H1 (cell line): Measurements from ENCODE around the gene NCOA1. TPM values are rescaled to one million over a fixed set of nuclear protein-coding genes. Genes with fewer than 3 reads are reported as not detected.

Source experiments
- CTCF ChIA-PET: fragments of 300-600 bp; sonication (Branson Sonifier 250); formaldehyde crosslinking; loops from one replicate; lab custom pipeline; 2021; ENCODE audit not compliant: partially characterized antibody; lab: Charles Lee
- POLR2A ChIA-PET: fragments of 300-600 bp; sonication (Branson Sonifier 250); formaldehyde crosslinking; loops from one replicate; lab custom pipeline; 2021; ENCODE audit warnings: inconsistent platforms; ENCODE audit not compliant: partially characterized antibody; lab: Charles Lee
- DNase-seq, 2 experiments: peaks; one replicate each; pipeline versions ENCODE4 v3.0.0 to v3.0.0-alpha.2; 2010 to 2022; ENCODE audit warnings: low spot score in 2 of 2, low read depth in 1 of 2, mixed read lengths in 1 of 2
- FAIRE-seq: peaks from 2 replicates; lab custom pipeline; 2011; peaks lifted over from hg19 to GRCh38; lab: Jason Lieb, UNC
- H2AFZ ChIP-seq: 2 replicates; pipeline ENCODE4 v1.8.1; 2012; ENCODE audit warnings: low read length, inconsistent platforms
- H2AK5ac ChIP-seq: 2 replicates; pipeline ENCODE4 v1.6.1; 2013; ENCODE audit warnings: low read depth, low read length
- H2BK120ac ChIP-seq: replicated peaks from 2 replicates; pipeline ENCODE3; 2013; ENCODE audit warnings: low read depth, low read length, inconsistent platforms
- H2BK12ac ChIP-seq: 2 replicates; pipeline ENCODE4 v1.6.1; 2013; ENCODE audit warnings: low read depth, low read length
- H2BK15ac ChIP-seq: 2 replicates; pipeline ENCODE4 v1.6.1; 2013; ENCODE audit warnings: low read length
- H2BK20ac ChIP-seq: 2 replicates; pipeline ENCODE4 v1.6.1; 2013; ENCODE audit warnings: low read length
- H2BK5ac ChIP-seq: 2 replicates; pipeline ENCODE4 v1.6.1; 2013; ENCODE audit warnings: low read depth, low read length
- H3K14ac ChIP-seq: 2 replicates; pipeline ENCODE4 v1.6.1; 2013; ENCODE audit warnings: inconsistent platforms; ENCODE audit not compliant: insufficient read length
- H3K18ac ChIP-seq: 2 replicates; pipeline ENCODE4 v1.6.1; 2013; ENCODE audit warnings: low read length; ENCODE audit errors: extremely low read depth
- H3K23ac ChIP-seq: 2 replicates; pipeline ENCODE4 v1.6.1; 2013; ENCODE audit warnings: inconsistent platforms; ENCODE audit not compliant: insufficient read length
- H3K23me2 ChIP-seq: 2 replicates; pipeline ENCODE4 v1.6.1; 2013; ENCODE audit warnings: low read depth, low read length
- H3K27ac ChIP-seq: 2 replicates; pipeline ENCODE4 v1.6.1; 2011; ENCODE audit warnings: low read depth, low read length, inconsistent platforms
- H3K27me3 ChIP-seq, 4 experiments: replicated peaks in 1 of 4; 1 replicate in 1 of 4; 2 replicates in 3 of 4; pipeline versions ENCODE4 v1.6.1 to v1.8.1; 2011 to 2013; ENCODE audit warnings: low read length in 3 of 4, mild to moderate bottlenecking in 3 of 4, inconsistent platforms in 2 of 4, mixed read lengths in 2 of 4, moderate library complexity in 1 of 4; ENCODE audit not compliant: control insufficient read depth in 3 of 4, insufficient read depth in 3 of 4; ENCODE audit errors: extremely low read depth in 1 of 4
- H3K36me3 ChIP-seq, 4 experiments: 2 replicates each; pipeline versions ENCODE4 v1.6.1 to v1.8.1; 2011 to 2013; ENCODE audit warnings: mild to moderate bottlenecking in 4 of 4, low read length in 3 of 4, moderate library complexity in 2 of 4, control low read depth in 1 of 4, inconsistent platforms in 1 of 4; ENCODE audit not compliant: insufficient read depth in 4 of 4, control insufficient read depth in 2 of 4
- H3K4ac ChIP-seq: replicated peaks from 2 replicates; pipeline ENCODE3; 2013; ENCODE audit warnings: low read length, low read depth, mixed read lengths, inconsistent platforms; ENCODE audit not compliant: insufficient read length
- H3K4me1 ChIP-seq, 4 experiments: replicated peaks in 1 of 4; 1 replicate in 1 of 4; 2 replicates in 3 of 4; pipeline versions ENCODE4 v1.6.1 to v1.8.1; 2011 to 2013; ENCODE audit warnings: low read length in 3 of 4, inconsistent platforms in 2 of 4, mixed read lengths in 1 of 4; ENCODE audit not compliant: insufficient read depth in 4 of 4, control insufficient read depth in 3 of 4
- H3K4me2 ChIP-seq, 2 experiments: 2 replicates each; pipeline versions ENCODE4 v1.6.1 to v1.8.1; 2011 to 2013; ENCODE audit warnings: low read depth in 2 of 2, low read length in 2 of 2, control low read depth in 1 of 2, inconsistent platforms in 1 of 2, mild to moderate bottlenecking in 1 of 2; ENCODE audit not compliant: insufficient read depth in 1 of 2
- H3K4me3 ChIP-seq, 4 experiments: fragments of 200-600, 300-600 bp in 1 of 4; sonication (generic), shearing (Covaris generic), sonication (Bioruptor Twin) in 1 of 4; 2 replicates each; pipeline versions ENCODE4 v1.5.1 to v1.8.1; 2011 to 2016; ENCODE audit warnings: low read length in 4 of 4, low read depth in 3 of 4, control low read depth in 2 of 4, inconsistent platforms in 2 of 4, mild to moderate bottlenecking in 2 of 4, mixed read lengths in 1 of 4, moderate library complexity in 1 of 4; ENCODE audit not compliant: insufficient read depth in 2 of 4; ENCODE audit errors: extremely low read depth in 1 of 4
- H3K56ac ChIP-seq: replicated peaks from 2 replicates; pipeline ENCODE3; 2013; ENCODE audit warnings: low read depth, mild to moderate bottlenecking, mixed read lengths, low read length, inconsistent platforms; ENCODE audit not compliant: insufficient read length
- H3K79me1 ChIP-seq: 2 replicates; pipeline ENCODE4 v1.6.1; 2013; ENCODE audit warnings: low read depth, low read length, control low read depth
- H3K79me2 ChIP-seq, 2 experiments: 2 replicates each; pipeline versions ENCODE4 v1.6.1 to v1.8.1; 2012 to 2013; ENCODE audit warnings: low read length in 2 of 2, mild to moderate bottlenecking in 2 of 2, inconsistent platforms in 1 of 2; ENCODE audit not compliant: insufficient read depth in 2 of 2, control insufficient read depth in 1 of 2
- H3K9ac ChIP-seq, 4 experiments: replicated peaks in 1 of 4; 1 replicate in 1 of 4; 2 replicates in 3 of 4; pipeline versions ENCODE4 v1.6.1 to v1.8.1; 2011 to 2013; ENCODE audit warnings: low read depth in 3 of 4, low read length in 3 of 4, control low read depth in 2 of 4, mild to moderate bottlenecking in 2 of 4, moderate library complexity in 2 of 4, inconsistent platforms in 1 of 4; ENCODE audit errors: extremely low read depth in 1 of 4
- H3K9me3 ChIP-seq, 2 experiments: 2 replicates each; pipeline versions ENCODE4 v1.6.1 to v1.8.1; 2012 to 2013; ENCODE audit warnings: mild to moderate bottlenecking in 2 of 2, moderate library complexity in 2 of 2, control low read depth in 1 of 2, inconsistent platforms in 1 of 2, low read depth in 1 of 2, low read length in 1 of 2, mixed read lengths in 1 of 2; ENCODE audit not compliant: insufficient read depth in 2 of 2
- H4K20me1 ChIP-seq, 2 experiments: replicated peaks in 1 of 2; 2 replicates each; pipeline versions ENCODE3 to v1.8.1; 2011 to 2013; ENCODE audit warnings: inconsistent platforms in 2 of 2, low read length in 2 of 2, mild to moderate bottlenecking in 1 of 2; ENCODE audit not compliant: insufficient read depth in 2 of 2, control insufficient read depth in 1 of 2
- H4K5ac ChIP-seq: 2 replicates; pipeline ENCODE4 v1.6.1; 2013; ENCODE audit warnings: low read length, low read depth, mixed read lengths, inconsistent platforms; ENCODE audit not compliant: insufficient read length
- H4K8ac ChIP-seq: 2 replicates; pipeline ENCODE4 v1.8.0; 2013; ENCODE audit warnings: mild to moderate bottlenecking, moderate library complexity, low read length, inconsistent platforms; ENCODE audit not compliant: insufficient read depth; ENCODE audit errors: extremely low read depth
- H4K91ac ChIP-seq: replicated peaks from 2 replicates; pipeline ENCODE3; 2013; ENCODE audit warnings: low read length, mixed read lengths, inconsistent platforms; ENCODE audit not compliant: insufficient read length
- TAF1 ChIP-seq: IDR thresholded peaks from 2 replicates; pipeline ENCODE4 v1.6.1; 2011; ENCODE audit warnings: mild to moderate bottlenecking, low read depth, low read length
- WGBS, 2 experiments: shearing (Covaris generic) in 1 of 2; methylation state at CpG; one replicate each; pipeline versions ENCODE4 v1.1.6 to v1.1.7; 2013 to 2015; ENCODE audit warnings: low lambda C conversion rate in 2 of 2, mixed read lengths in 2 of 2, inconsistent platforms in 1 of 2, low coverage in 1 of 2, missing lambda C conversion rate in 1 of 2; ENCODE audit not compliant: insufficient replicate concordance in 2 of 2, insufficient coverage in 1 of 2, insufficient read length in 1 of 2; ENCODE audit errors: extremely low coverage in 1 of 2, missing lambda C conversion rate in 1 of 2; 5-methylcytosine and 5-hydroxymethylcytosine counted together
- polyA plus RNA-seq, 7 experiments: library from polyadenylated mRNA; depleted of rRNA in 3 of 7; stranded (reverse) in 5 of 7; unstranded in 2 of 7; fragments of >200 nt in 5 of 7; fragments of 200-250 nt in 2 of 7; gene quantifications; 1 replicate in 5 of 7; 2 replicates in 1 of 7; 4 replicates in 1 of 7; pipeline versions ENCODE4 v1.2.1 to v1.2.3, GENCODE V29; 2011 to 2013; ENCODE audit warnings: missing spikeins in 2 of 7, mixed read lengths in 2 of 7
- total RNA-seq: library from RNA; stranded (reverse); fragmentation: NEBNext Ultra II Directional; extraction: Animal tissue kit (Norgen Biotek cat#: 25700); gene quantifications from 2 replicates; pipeline ENCODE4 v1.2.1, GENCODE V29; 2021

NCOA1 gene
- total and polyA plus RNA-seq, 2 of the 8 experiments (the other 6 are each of a cell fraction or from before 2014, with no cell fraction given) = 12.8 to 17.9 TPM

GRCh38 chr2:24576617-24577016 lies 85.6 kb downstream of the NCOA1 start:
- DNase-seq (no peak), FAIRE-seq (no peak)
- 92% methylated on average over 1 of the region's 1 CpG; no CpG with 5 or more reads in 1 of the 2 experiments for WGBS, 2 experiments
- H3K23ac ChIP-seq = no peak overlapping the region
- CTCF ChIA-PET = interaction anchor here (1.2 kb wide), 1 partner anchor 166 kb away, joined by 3 read pairs; no protein-coding TSS in a partner anchor
- no peak overlapping the region for H2BK5ac ChIP-seq
- H2AFZ ChIP-seq = no peak overlapping the region
- peaks cover 0 to 8% (median 0%) of the 10 kb centered on the region in 4 experiments; a peak in 2 of 7 replicates for H3K4me1 ChIP-seq
- H3K79me1 ChIP-seq = no peaks in the 10 kb centered on the region
- H2BK15ac ChIP-seq = no peak overlapping the region
- no peak overlapping the region for H3K14ac ChIP-seq
- H3K4ac ChIP-seq = no peak overlapping the region
- H3K4me2 ChIP-seq = no peak overlapping the region
- H2BK20ac ChIP-seq = no peak overlapping the region
- peaks cover 0 to 2% of the 10 kb centered on the region in 2 experiments; a peak in 1 of 4 replicates for H3K79me2 ChIP-seq
- H2AK5ac ChIP-seq = no peak overlapping the region
- H3K27ac ChIP-seq = no peak overlapping the region
- H3K4me3 ChIP-seq = no peak overlapping the region
- no peaks in the 10 kb centered on the region for H3K27me3 ChIP-seq
- no peaks in the 10 kb centered on the region for H3K36me3 ChIP-seq
- no peaks in the 10 kb centered on the region for H3K9me3 ChIP-seq
- no peak overlapping the region for H2BK120ac ChIP-seq
- no peak overlapping the region for H3K18ac ChIP-seq
- POLR2A ChIA-PET = interaction anchor here (1.3 kb wide), 1 partner anchor 216 kb away, joined by 3 read pairs; the partner anchor contains the start of genes CENPO and PTRHD1
- H4K91ac ChIP-seq = no peak overlapping the region
- no peak overlapping the region for H3K56ac ChIP-seq
- H4K5ac ChIP-seq = no peak overlapping the region
- no peak overlapping the region for H4K8ac ChIP-seq
- no peaks in the 10 kb centered on the region for H4K20me1 ChIP-seq
- no peak overlapping the region for H2BK12ac ChIP-seq
- H3K23me2 ChIP-seq = no peaks in the 10 kb centered on the region; the same call in 1 of the 2 replicates
- no peak overlapping the region for H3K9ac ChIP-seq
- TF ChIP-seq TAF1 = no peak
